NOMO-1 (cell line): ENCODE data around the gene KRT10.
A peak's percentile ranks its signal among the peaks of the same experiment; 100 is the strongest.
"Not testable (repeated sequence)": the region's sequence is repeated elsewhere in the genome, so short reads cannot be mapped to it uniquely, and the experiment has no call there.

Experiments
- DNase-seq, 2 experiments: peaks; one replicate each; lab custom pipeline; 2025; ENCODE audit not compliant: unreplicated experiment in 2 of 2; lab: John Stamatoyannopoulos, UW

The KRT10 gene

GRCh38 chr17:40822132-40822812 lies at the start of gene KRT10:
TSS of gene KRT10 (minus strand) at chr17:40822614. CDS start at chr17:40822585, 29 bp downstream.
- DNase-seq: no peak

- DNase-seq: no peak
These were observed 48.9 kb upstream of the KRT10 start for GRCh38 chr17:40871316-40871715.

DNA sequence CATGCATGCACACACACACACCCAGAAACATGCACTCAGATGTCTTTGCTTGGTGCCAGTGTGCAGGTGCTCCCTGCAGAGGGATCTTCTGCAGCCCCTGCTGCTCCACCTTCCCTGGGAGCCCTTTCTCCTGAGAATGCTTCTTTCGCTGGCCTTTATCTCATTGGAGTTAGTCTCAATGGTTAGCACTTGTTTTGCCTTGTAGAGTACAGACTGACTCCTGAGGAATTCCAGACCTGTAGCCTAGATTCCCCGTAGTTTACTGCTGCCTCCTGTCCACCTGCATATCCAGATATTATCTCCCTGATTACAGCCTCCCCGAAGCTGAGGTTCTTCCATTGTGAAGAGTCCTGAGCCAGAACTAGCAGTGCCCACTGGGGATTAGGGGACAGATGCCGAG lies 47.7 kb upstream of the KRT10 start:
- DNase-seq: no peak

DNA sequence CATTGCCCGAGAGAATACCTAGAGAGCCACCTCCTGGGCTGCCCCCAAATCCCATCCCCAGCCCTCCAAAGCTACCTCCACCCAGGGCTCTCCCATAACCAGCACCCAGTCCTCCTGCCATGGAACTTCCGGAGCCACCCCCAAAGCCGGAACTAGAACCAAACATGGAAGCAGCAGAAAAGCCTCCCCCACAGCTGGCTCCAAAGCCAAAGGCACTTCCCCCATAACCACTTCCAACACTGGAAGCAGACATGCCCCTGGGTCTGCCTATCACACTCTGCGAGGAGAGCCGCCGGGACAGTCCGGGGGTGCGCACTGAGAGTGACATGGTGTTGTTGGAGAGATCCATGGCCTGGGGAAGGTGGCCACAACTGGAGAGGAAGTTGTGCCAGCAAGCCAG lies 44.4 kb upstream of the KRT10 start, which contains the start of gene KRT12:
TSS of gene KRT12 (minus strand) at position 386 of the 400 bp plus-strand sequence. CDS start at position 349, 37 bp downstream.
- DNase-seq: no peak

- no peak for DNase-seq
These were observed 42.4 kb upstream of the KRT10 start for GRCh38 chr17:40864661-40865390.

GRCh38 chr17:40862985-40863733 lies 40.7 kb upstream of the KRT10 start:
- DNase-seq: no peak

GRCh38 chr17:40859536-40859935 lies 37.1 kb upstream of the KRT10 start:
- no peak for DNase-seq

DNA sequence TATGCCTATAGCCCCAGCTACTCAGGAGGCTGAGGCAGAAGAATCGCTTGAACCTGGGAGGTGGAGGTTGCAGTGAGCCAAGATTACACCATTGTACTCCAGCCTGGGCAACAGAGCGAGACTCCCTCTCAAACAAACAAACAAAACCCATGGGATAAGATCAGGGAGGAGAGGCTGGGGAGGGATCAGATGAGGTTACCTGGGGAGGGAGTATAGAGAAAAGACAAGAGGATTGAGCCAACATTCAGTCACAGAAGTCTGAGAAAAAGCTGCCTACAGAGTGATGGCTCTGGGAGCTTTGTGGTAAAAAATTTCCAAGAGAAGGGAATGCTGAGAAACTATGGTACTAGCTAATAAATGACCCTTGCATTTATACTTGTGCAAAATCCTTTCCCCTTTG lies 36.3 kb upstream of the KRT10 start:
- not testable (repeated sequence) for DNase-seq

GRCh38 chr17:40857535-40857934 lies 35.1 kb upstream of the KRT10 start:
- no peak for DNase-seq

DNA sequence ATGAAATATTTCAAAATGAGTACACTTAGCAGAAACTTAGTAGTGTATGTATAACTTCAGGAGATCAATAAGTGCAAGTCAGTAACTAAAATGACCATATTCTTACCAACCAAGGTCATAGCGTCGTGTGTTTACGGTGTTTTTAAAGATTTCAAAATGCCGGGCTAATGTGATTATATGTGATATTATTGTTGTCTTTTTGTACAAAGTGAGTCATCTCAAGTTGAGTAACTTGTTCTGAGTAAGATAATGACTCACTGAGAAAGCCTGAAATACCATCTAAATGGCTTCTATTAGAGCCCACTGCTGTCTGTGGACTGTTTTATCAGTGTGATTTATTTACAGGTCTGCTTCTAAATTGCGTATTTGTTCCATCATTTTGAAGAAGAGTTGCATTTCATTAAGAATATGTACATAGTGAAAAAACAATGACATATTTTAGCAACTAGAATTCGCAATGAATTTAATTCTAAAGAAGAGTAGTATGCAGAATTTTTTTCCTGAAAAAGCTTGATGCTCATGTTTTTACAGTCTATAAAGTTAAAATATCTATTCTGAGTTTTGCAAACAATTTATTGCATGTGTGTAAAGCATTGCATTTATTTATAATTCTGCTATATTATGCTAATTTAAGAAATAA lies 31.9 kb upstream of the KRT10 start:
- peak in 1 of 2 experiments; percentile 82 for DNase-seq

GRCh38 chr17:40852364-40852763 lies 29.9 kb upstream of the KRT10 start:
- DNase-seq: no peak

GRCh38 chr17:40850293-40850972 lies 28.0 kb upstream of the KRT10 start:
- peak in 1 of 2 experiments; percentile 52 for DNase-seq

DNA sequence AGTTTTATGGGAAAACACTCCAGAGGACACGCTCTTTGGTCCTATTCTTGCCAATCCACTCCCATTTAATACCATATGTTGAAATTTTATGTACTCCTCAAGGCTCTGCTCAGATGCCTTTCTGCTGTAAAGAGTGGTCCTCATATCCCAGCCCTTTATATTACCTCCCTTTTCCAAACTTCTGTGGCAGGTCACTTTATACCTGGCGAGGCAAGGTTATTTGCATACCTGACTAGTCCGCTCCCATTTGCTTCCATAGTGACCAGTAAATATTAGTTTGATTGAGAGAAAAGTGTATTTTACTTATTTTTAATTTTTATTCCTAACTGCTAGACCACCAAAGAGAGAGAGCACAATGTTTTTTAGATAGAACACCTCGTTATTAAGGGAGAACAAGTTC lies 27.3 kb upstream of the KRT10 start:
- no peak for DNase-seq

DNA sequence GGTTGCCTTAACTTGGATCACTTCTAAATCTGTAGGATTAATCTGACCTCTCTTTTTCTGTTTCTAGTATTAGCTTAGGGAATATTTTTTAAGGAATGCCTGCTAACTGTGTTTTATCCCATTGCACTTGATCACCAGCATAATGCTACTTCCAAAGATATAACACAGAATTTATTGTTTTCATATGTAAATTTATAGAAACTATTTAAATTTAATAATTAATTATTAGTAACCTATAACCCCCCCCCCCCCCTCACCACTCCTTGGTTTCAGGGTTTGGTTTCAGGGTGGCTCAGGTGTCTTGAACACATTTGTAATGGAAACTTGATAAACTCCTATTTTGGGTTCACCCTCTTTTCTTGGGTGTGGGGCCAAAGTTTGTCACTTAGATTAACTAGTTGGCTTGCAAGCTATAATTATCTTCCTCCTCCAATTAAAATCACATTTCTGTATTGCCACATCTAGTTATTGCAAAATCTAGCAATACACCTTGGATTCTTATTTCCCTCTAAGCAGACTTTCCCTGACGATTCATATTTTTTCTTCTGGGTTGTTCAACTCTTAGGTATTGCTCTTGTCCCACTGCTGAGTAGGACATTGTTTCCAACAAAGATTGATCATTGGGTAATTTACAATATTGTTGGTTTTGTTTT lies 26.3 kb upstream of the KRT10 start:
- peak; percentile 14 to 56 for DNase-seq

GRCh38 chr17:40846515-40847144 lies 24.2 kb upstream of the KRT10 start:
- no peak for DNase-seq

DNA sequence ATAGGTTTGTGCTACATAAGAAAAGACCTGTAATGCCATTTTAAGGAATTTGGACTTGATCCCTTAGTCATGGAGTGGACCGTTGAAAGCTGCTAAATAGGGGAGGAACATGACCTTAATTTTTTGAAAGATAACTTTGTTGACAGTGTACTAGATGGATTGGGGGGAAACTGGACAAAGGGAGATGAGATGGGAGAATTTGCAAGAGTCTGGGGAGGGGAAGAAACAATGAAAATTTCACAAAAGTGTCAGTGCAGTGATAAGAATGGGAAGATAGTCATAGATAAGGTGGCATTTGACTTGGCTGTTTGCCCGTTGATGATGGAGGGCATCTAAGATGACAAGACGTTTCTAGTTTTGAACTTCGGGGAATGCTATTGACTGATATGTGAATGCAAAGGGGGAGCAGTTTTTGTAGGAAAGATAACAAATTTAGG lies 22.3 kb upstream of the KRT10 start:
- DNase-seq: no peak

- DNase-seq: no peak
These were observed 20.8 kb upstream of the KRT10 start for GRCh38 chr17:40843242-40843641.

DNA sequence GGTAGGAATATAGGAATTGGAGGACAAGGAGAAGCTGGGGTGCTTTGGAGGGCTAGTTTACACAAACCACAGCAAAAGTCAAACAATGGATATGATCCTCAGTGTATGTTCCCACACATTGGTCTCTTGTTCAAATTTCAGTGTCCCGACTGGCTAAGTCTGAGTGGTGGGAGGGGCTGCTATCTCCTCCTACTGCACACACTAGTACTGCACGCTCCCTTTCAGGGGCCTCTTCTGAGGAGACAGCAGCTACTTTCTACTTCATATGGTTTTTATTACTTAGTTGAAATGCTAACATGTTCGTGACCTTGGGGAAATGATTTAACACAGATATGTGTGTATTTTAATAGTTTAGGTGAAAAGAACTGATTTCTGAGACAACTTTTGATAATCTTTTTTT lies 18.8 kb upstream of the KRT10 start:
- DNase-seq: no peak

GRCh38 chr17:40839194-40839593 lies 16.8 kb upstream of the KRT10 start:
- DNase-seq: no peak
